BJ (cell line): ENCODE data around the gene ELOB. TPM values are rescaled to one million over a fixed set of nuclear protein-coding genes. Genes with fewer than 3 reads are reported as not detected.

ENCODE experiments used
- CTCF ChIA-PET: fragments of 350-600 bp; formaldehyde crosslinking; extraction: SDS; loops from one replicate; lab custom pipeline; 2021; ENCODE audit warnings: antibody characterized with exemption, inconsistent platforms; lab: Yijun Ruan, JAX
- POLR2A ChIA-PET: fragments of 300-600 bp; sonication (Branson Sonifier 250); formaldehyde crosslinking; extraction: SDS; loops from one replicate; lab custom pipeline; 2021; ENCODE audit warnings: antibody characterized with exemption; lab: Charles Lee
- DNase-seq: peaks from one replicate; pipeline ENCODE4 v3.0.0-alpha.2; 2011; ENCODE audit warnings: low read depth
- H3K27me3 ChIP-seq: 2 replicates; pipeline ENCODE4 v1.6.0; 2011; ENCODE audit warnings: low read length; ENCODE audit not compliant: control insufficient read depth, insufficient read depth
- H3K36me3 ChIP-seq: 2 replicates; pipeline ENCODE4 v1.5.1; 2011; ENCODE audit warnings: low read length; ENCODE audit not compliant: control insufficient read depth, insufficient read depth
- H3K4me3 ChIP-seq: 2 replicates; pipeline ENCODE4 v1.5.1; 2011; ENCODE audit warnings: low read depth, mild to moderate bottlenecking, control low read depth, low read length
- CTCF ChIP-seq: IDR thresholded peaks from 2 replicates; pipeline ENCODE4 v1.5.1; 2011; ENCODE audit warnings: low read depth, mild to moderate bottlenecking, control low read depth, inconsistent platforms, low read length, moderate library complexity; ENCODE audit not compliant: insufficient read depth
- polyA plus RNA-seq: library from polyadenylated mRNA; depleted of rRNA; stranded (reverse); fragments of >200 nt; gene quantifications from 2 replicates; pipeline ENCODE4 v1.2.3, GENCODE V29; 2011

ELOB gene
- polyA plus RNA-seq, 1 experiment: 212 TPM

- no peak for DNase-seq
- ChIA-PET CTCF (interaction anchor here (1.1 to 2.3 kb wide), 2 partner anchors 17 to 46 kb away, joined by 3 to 7 read pairs; no protein-coding TSS in a partner anchor), POLR2A (no interaction called here)
- no peak overlapping the region for H3K4me3 ChIP-seq
- TF ChIP-seq CTCF: no peak
- peaks cover 29% of the 10 kb centered on the region for H3K27me3 ChIP-seq
- no peaks in the 10 kb centered on the region for H3K36me3 ChIP-seq
These were observed 45.0 kb upstream of the ELOB start for GRCh38 chr16:2822158-2822495.

DNA sequence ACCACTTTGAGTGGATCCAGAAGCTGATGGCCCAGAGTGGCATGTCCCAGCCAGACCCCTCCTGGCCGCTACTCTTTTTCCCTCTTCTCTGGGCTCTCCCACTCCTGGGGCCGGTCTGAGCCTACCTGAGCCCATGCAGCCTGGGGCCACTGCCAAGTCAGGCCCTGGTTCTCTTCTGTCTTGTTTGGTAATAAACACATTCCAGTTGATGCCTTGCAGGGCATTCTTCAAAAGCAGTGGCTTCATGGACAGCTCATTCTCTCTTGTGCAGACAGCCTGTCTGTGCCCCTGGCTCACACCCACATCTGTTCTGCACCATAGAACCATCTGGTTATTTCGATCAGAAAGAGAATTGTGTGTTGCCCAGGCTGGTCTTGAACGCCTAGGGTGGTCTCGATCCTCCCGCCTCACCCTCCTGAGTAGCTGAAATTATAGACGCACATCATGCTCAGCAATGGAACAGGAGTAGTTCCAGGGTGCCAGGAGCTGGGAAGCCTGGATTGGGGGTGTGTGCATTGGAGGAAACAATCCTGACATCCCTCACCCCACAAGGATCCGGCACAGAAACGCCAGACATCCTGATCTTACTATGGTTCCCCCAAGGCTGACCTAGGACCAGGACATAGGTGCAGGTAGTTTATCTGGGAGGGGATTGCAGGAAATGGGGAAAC is 44.5 kb upstream of the ELOB start:
- Histone ChIP-seq H3K4me3 (no peak overlapping the region), H3K27me3 (peaks cover 29% of the 10 kb centered on the region), H3K36me3 (no peaks in the 10 kb centered on the region)
- ChIA-PET POLR2A (no interaction called here), CTCF (interaction anchor here (1.1 to 2.3 kb wide), 2 partner anchors 17 to 46 kb away, joined by 3 to 7 read pairs; no protein-coding TSS in a partner anchor)
- no peak for DNase-seq
- no peak for TF ChIP-seq CTCF

- ChIA-PET POLR2A (no interaction called here), CTCF (interaction anchor here (1.3 to 2.3 kb wide), 2 partner anchors 18 to 20 kb away, joined by 3 to 7 read pairs; no protein-coding TSS in a partner anchor)
- DNase-seq: no peak
- Histone ChIP-seq H3K27me3 (peaks cover 29% of the 10 kb centered on the region), H3K4me3 (no peak overlapping the region), H3K36me3 (no peaks in the 10 kb centered on the region)
- TF ChIP-seq CTCF: no peak
These were observed 43.9 kb upstream of the ELOB start for GRCh38 chr16:2820836-2821486.

DNA sequence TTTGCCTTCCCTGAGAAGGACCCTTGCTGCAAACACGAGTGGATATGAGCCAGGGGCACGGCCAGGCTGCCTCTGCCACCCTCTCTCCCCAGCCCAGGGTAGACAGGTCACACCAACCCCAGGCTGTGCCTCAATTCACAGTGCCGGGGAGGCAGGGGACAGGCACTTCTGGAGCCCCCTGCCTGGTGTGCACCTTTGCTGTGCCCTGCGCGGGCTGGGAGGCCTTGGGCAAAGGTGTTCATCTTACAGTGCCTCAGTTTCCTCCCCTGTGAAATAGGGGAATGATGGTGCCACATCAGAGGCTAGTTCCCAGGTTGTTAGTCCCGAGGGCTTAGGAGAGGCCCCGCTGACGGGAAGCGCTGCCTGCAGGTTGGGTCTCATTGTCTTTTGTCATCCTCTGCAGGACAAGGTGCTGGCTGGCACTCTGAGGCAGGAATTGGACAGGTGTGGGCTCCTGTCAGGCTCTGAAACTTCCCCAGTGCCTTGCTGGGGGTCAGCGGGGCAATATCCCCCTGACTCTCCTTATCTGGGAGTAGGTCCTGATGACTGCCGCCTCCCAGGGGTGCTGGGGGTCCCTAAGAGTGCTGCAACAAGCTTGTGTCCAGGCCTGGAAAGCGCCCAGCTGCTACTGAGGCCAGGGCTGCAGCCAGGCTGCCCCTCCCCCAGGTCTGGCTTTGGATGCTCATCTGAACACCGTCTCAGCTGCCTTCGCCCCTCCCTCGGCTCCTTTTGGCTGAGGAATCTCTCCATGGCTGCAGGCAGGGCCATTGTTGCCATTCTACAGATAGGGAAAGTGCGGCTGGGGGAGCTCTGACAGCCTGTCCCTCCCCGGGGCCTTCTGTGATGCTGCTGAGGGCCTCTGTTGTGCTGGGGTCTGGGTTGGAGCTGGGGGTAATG is 43.1 kb upstream of the ELOB start:
- Histone ChIP-seq H3K4me3 (no peak overlapping the region), H3K27me3 (peaks cover 31% of the 10 kb centered on the region), H3K36me3 (no peaks in the 10 kb centered on the region)
- ChIA-PET POLR2A (no interaction called here), CTCF (interaction anchor here (1.3 to 2.3 kb wide), 2 partner anchors 18 to 20 kb away, joined by 3 to 7 read pairs; no protein-coding TSS in a partner anchor)
- no peak for TF ChIP-seq CTCF
- no peak for DNase-seq
